NCI-H1930 (cell line): ENCODE data around the gene PRSS1.
"Not testable (repeated sequence)": the region's sequence is repeated elsewhere in the genome, so short reads cannot be mapped to it uniquely, and the experiment has no call there.

Experiments
- DNase-seq, 2 experiments: peaks; one replicate each; lab custom pipeline; 2025; lab: John Stamatoyannopoulos, UW

PRSS1 gene

GRCh38 chr7:142749218-142749993 is at the start of gene PRSS1:
PRSS1 (plus strand) TSS chr7:142749472; CDS start chr7:142749485, 13 bp downstream.
- no peak for DNase-seq

- not testable (repeated sequence) for DNase-seq
Observed at GRCh38 chr7:142700935-142701334, 48.3 kb upstream of the PRSS1 start.

GRCh38 chr7:142703655-142704305 is 45.5 kb upstream of the PRSS1 start:
- no peak for DNase-seq

GRCh38 chr7:142708726-142709125 is 40.5 kb upstream of the PRSS1 start:
- DNase-seq: not testable (repeated sequence)

GRCh38 chr7:142709921-142710320 is 39.4 kb upstream of the PRSS1 start:
- no peak for DNase-seq

GRCh38 chr7:142711196-142711595 is 38.1 kb upstream of the PRSS1 start:
- no peak for DNase-seq

GRCh38 chr7:142711746-142712616 is 37.3 kb upstream of the PRSS1 start:
- no peak for DNase-seq

GRCh38 chr7:142712617-142712957 is 36.7 kb upstream of the PRSS1 start:
- no peak for DNase-seq

GRCh38 chr7:142714375-142714774 is 34.9 kb upstream of the PRSS1 start:
- DNase-seq: no peak

GRCh38 chr7:142716596-142716995 is 32.7 kb upstream of the PRSS1 start:
- DNase-seq: no peak

- no peak for DNase-seq
Observed at GRCh38 chr7:142717453-142717852, 31.8 kb upstream of the PRSS1 start.

GRCh38 chr7:142718313-142718712 is 31.0 kb upstream of the PRSS1 start:
- no peak for DNase-seq

GRCh38 chr7:142720172-142720773 is 29.0 kb upstream of the PRSS1 start:
- no peak for DNase-seq

- no peak for DNase-seq
Observed at GRCh38 chr7:142720986-142721385, 28.3 kb upstream of the PRSS1 start.

GRCh38 chr7:142722248-142722794 is 27.0 kb upstream of the PRSS1 start:
- no peak for DNase-seq

- DNase-seq: no peak
Observed at GRCh38 chr7:142733271-142733670, 16.0 kb upstream of the PRSS1 start.

- DNase-seq: no peak
Observed at GRCh38 chr7:142739923-142740492, 9.3 kb upstream of the PRSS1 start.

- DNase-seq: no peak
Observed at GRCh38 chr7:142740786-142741185, 8.5 kb upstream of the PRSS1 start.

- DNase-seq: not testable (repeated sequence)
Observed at GRCh38 chr7:142741932-142742331, 7.3 kb upstream of the PRSS1 start.

GRCh38 chr7:142745091-142745635 is 4.1 kb upstream of the PRSS1 start:
- DNase-seq: no peak

GRCh38 chr7:142745745-142746144 is 3.5 kb upstream of the PRSS1 start:
- DNase-seq: no peak
